ENCODE results near the gene CES3. TPM values are rescaled to one million over a fixed set of nuclear protein-coding genes. Genes with fewer than 3 reads are reported as not detected.

Gene CES3
- total RNA-seq, 2 donors from 2014 or later = 0.16 to 0.89 TPM

GRCh38 chr16:66936889-66937554 is 24.0 kb upstream of the CES3 start:
- Histone ChIP-seq H3K9me3 (no peaks in the 10 kb centered on the region), H3K27ac (peak overlapping the region; percentile 92 to 97), H3K27me3 (no peaks in the 10 kb centered on the region), H3K36me3 (peaks cover 38% of the 10 kb centered on the region), H3K4me1 (peaks cover 0 to 40% of the 10 kb centered on the region in 2 donors), H3K4me3 (peak overlapping the region in 1 of 2 donors; percentile 89)
- DNase-seq (ENCODE audit: low spot score) = no peak
- TF ChIP-seq CTCF (IDR thresholded peaks at IDR 0.05) = no peak

- Histone ChIP-seq H3K9me3 (no peaks in the 10 kb centered on the region), H3K36me3 (peaks cover 47% of the 10 kb centered on the region), H3K27me3 (no peaks in the 10 kb centered on the region), H3K27ac (no peak overlapping the region), H3K4me1 (peaks cover 0 to 33% of the 10 kb centered on the region in 2 donors), H3K4me3 (no peak overlapping the region)
- DNase-seq (ENCODE audit: low spot score) = no peak
- TF ChIP-seq CTCF (IDR thresholded peaks at IDR 0.05) = no peak
Measured at GRCh38 chr16:66937725-66938337, 23.2 kb upstream of the CES3 start.

GRCh38 chr16:66939366-66939765 is 21.7 kb upstream of the CES3 start:
- peaks cover 0 to 23% of the 10 kb centered on the region in 2 donors for H3K4me1 ChIP-seq
- no peak overlapping the region for H3K27ac ChIP-seq
- no peak for DNase-seq (ENCODE audit: low spot score)
- TF ChIP-seq CTCF (IDR thresholded peaks at IDR 0.05) = no peak
- no peaks in the 10 kb centered on the region for H3K9me3 ChIP-seq
- peaks cover 59% of the 10 kb centered on the region for H3K36me3 ChIP-seq
- no peak overlapping the region for H3K4me3 ChIP-seq
- H3K27me3 ChIP-seq = no peaks in the 10 kb centered on the region

- H3K36me3 ChIP-seq = peaks cover 59% of the 10 kb centered on the region
- H3K9me3 ChIP-seq = no peaks in the 10 kb centered on the region
- H3K4me1 ChIP-seq = peaks cover 0 to 21% of the 10 kb centered on the region in 2 donors
- no peak overlapping the region for H3K4me3 ChIP-seq
- no peak overlapping the region for H3K27ac ChIP-seq
- TF ChIP-seq CTCF (IDR thresholded peaks at IDR 0.05) = no peak
- no peak for DNase-seq (ENCODE audit: low spot score)
- H3K27me3 ChIP-seq = no peaks in the 10 kb centered on the region
Measured at GRCh38 chr16:66940236-66940635, 20.8 kb upstream of the CES3 start.

GRCh38 chr16:66942981-66943380 is 18.1 kb upstream of the CES3 start:
- no peaks in the 10 kb centered on the region for H3K9me3 ChIP-seq
- H3K27ac ChIP-seq = no peak overlapping the region
- DNase-seq (ENCODE audit: low spot score) = no peak
- no peaks in the 10 kb centered on the region for H3K27me3 ChIP-seq
- TF ChIP-seq CTCF (IDR thresholded peaks at IDR 0.05) = no peak
- no peak overlapping the region for H3K4me3 ChIP-seq
- H3K4me1 ChIP-seq = peaks cover 0 to 11% of the 10 kb centered on the region in 2 donors
- H3K36me3 ChIP-seq = peaks cover 59% of the 10 kb centered on the region
